Hepatic stellate cell (primary cell): ENCODE measurements around the gene ACOT4.
"Not testable (repeated sequence)": the region's sequence is repeated elsewhere in the genome, so short reads cannot be mapped to it uniquely, and the experiment has no call there.

Experiments
- DNase-seq: peaks from one replicate; pipeline ENCODE4 v3.0.0; 2011; ENCODE audit warnings: low spot score

The ACOT4 gene, protein sequence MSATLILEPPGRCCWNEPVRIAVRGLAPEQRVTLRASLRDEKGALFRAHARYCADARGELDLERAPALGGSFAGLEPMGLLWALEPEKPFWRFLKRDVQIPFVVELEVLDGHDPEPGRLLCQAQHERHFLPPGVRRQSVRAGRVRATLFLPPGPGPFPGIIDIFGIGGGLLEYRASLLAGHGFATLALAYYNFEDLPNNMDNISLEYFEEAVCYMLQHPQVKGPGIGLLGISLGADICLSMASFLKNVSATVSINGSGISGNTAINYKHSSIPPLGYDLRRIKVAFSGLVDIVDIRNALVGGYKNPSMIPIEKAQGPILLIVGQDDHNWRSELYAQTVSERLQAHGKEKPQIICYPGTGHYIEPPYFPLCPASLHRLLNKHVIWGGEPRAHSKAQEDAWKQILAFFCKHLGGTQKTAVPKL

DNA sequence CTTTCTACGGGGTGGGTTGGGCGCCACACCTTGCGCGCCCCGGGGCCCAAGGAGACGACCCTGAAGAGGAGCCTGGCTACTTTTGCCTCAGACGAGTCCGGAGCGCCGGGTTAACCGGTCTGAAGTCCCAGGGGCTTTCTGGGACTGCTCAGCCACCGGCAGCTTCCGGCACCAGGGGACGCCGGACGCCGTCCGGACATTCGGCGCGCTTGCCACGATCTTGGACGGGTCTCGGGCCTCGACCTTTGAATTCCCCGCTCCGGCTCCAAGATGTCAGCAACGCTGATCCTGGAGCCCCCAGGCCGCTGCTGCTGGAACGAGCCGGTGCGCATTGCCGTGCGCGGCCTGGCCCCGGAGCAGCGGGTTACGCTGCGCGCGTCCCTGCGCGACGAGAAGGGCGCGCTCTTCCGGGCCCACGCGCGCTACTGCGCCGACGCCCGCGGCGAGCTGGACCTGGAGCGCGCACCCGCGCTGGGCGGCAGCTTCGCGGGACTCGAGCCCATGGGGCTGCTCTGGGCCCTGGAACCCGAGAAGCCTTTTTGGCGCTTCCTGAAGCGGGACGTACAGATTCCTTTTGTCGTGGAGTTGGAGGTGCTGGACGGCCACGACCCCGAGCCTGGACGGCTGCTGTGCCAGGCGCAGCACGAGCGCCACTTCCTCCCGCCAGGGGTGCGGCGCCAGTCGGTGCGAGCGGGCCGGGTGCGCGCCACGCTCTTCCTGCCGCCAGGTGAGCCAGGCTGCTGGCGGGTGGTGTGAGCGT is at the start of gene ACOT4:
Gene ACOT4 (plus strand): TSS at position 184 of the 760 bp plus-strand sequence. CDS start 87 bp downstream, at position 271.
- DNase-seq: peak; percentile 35

DNA sequence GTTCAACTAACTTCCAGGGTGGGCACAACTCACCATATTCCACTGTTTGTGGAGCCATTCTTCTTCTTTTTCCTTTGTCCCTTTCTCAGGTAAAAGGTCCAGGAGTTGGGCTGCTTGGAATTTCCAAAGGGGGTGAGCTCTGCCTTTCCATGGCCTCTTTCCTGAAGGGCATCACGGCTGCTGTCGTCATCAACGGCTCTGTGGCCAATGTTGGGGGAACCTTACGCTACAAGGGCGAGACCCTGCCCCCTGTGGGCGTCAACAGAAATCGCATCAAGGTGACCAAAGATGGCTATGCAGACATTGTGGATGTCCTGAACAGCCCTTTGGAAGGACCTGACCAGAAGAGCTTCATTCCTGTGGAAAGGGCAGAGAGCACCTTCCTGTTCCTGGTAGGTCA is 48.7 kb upstream of the ACOT4 start:
- not testable (repeated sequence) for DNase-seq

DNA sequence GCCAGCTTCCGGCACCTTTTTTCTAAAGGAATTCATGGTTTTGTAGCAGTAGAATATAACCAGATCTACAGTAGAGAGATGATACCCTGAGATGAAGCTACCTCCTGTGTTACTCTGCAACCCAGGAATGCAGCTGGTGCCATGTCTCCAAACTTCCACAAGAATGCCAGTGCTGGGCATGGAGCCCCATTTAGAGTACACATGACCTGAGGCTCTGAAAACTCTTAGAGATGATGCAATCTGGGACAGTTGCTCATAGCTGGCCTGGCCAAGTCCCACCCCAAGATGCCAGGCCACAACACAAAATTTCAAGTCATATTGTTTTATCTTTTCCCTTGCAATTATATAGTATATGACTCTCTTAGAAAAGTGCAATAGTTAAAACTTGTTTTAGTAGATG is 46.3 kb upstream of the ACOT4 start:
- DNase-seq: not testable (repeated sequence)

DNA sequence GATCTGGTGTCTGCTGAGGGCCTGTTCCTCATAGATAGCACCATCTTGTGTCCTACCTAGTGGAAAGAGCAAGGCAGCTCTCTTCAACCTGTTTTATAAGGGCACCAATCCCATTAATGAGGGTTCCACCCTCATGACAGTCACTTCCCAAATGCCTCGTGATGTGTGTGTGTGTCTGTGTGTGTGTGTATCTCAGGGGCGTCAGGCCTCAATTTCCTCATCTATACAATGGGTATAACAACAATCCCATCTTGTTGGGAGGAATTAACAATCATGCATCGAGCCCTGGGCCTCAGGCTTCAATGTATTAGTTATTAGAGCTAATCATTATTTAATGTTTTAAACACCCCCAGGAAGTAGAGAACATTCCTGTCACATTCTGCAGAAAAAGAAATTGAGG is 42.6 kb upstream of the ACOT4 start:
- DNase-seq: not testable (repeated sequence)

DNA sequence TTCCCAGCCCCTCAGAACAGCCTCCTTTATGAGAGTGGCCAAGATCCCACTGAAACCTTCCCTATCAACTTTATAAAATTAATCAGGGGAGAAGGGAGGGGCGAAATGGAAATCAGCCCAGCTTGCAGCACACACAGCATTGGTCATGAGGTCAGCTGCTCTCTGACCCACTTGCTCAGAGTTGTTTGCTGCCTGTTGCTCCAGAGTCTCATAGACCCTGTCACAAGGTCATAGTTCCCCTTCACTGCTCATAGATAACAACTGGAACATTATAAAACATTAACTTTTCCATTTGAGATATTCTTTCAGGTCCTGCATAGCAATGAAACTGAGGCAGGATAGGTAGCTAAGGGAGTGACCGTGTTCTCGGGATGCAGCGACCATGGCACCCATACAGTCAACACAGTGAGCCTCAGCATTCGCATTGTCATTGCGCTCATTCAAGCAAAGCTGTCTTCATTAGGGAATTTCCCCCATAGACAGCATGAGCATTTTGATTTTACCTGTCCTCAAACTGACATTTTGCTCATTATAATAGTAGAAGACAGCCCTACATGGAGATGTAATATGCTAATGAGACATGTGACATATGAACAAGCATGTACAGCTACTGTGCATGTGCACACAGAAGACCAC is 41.7 kb upstream of the ACOT4 start:
- not testable (repeated sequence) for DNase-seq

DNA sequence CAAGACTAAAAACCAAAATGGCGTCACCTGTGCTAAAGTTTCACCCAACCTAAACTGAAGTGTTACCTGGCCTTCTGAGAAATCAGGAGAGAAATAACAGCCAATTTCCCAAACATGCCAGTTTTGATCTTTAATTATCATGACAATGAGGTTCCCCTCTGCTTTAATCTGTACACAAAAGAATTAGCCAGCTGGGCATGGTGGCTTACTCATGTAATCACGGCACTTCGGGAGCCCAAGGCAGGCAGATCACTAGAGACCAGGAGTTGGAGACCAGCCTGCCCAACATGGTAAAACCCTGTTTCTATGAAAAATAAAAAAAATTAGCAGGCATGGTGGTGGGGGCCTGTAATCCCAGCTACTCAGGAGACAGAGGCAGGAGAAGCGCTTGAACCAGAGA is 37.8 kb upstream of the ACOT4 start:
- DNase-seq: no peak

DNA sequence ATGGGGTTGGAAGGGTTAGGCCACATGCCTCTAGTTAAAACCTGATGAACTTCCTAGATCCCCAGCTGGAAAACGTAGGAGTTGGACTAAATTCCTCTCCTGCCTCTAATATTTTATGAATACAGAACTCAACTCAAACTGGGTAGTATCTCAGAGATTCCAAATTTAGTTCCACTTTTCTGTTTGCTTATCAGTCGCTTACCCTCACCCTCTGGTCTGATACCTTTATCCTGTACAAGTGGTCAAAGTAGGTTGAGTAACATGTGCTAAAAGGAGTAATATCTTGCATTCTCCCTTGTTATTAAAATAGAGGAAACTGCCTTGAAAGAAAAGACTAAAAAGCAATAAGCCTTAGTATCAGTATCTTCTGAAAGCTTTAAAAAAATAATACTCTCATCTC is 34.5 kb upstream of the ACOT4 start:
- DNase-seq: not testable (repeated sequence)

DNA sequence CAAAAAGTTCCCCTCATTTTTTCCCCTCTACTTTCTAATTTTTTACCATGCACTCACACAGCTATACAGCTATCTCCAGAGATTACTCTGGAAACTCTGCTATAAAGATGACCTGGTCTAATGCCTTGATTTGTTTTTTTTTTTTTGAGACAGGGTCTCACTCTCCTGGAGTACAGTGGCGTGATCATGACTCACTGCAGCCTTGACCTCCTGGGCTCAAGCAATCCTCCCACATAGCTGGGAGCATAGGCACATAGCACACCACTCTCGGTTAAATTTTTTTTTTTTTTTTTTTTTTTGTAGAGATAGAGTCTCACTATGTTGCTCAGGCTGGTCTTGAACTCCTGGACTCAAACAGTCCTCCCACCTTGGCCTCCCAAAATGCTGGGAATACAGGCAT is 33.4 kb upstream of the ACOT4 start:
- DNase-seq: not testable (repeated sequence)

DNA sequence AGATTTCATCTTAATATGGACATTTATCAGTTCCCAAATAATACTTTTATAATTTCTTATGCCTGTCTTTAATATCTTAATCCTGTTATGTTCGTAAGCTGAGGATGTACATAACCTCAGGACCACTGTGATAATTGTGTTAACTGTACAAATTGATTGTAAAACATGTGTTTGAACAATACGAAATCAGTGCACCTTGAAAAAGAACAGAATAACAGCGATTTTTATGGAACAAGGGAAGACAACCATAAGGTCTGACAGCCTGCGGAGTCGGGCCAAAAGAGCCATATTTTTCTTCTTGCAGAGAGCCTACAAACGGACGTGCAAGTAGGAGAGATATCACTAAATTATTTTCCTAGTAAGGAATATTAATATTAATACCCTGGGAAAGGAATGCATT is 29.4 kb upstream of the ACOT4 start:
- not testable (repeated sequence) for DNase-seq

DNA sequence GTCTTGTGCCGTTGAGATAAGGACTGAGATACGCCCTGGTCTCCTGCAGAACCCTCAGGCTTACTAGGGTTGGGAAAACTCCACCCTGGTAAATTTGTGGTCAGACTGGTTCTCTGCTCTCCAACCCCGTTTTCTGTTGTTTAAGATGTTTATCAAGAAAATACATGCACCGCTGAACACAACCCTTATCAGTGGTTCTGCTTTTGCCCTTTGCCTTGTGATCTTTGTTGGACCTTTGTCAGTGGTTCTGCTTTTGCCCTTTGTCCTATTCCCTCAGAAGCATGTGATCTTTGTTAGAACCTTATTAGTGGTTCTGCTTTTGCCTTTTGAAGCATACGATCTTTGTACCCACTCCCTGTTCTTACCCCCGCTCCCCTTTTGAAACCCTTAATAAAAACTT is 29.0 kb upstream of the ACOT4 start:
- not testable (repeated sequence) for DNase-seq

DNA sequence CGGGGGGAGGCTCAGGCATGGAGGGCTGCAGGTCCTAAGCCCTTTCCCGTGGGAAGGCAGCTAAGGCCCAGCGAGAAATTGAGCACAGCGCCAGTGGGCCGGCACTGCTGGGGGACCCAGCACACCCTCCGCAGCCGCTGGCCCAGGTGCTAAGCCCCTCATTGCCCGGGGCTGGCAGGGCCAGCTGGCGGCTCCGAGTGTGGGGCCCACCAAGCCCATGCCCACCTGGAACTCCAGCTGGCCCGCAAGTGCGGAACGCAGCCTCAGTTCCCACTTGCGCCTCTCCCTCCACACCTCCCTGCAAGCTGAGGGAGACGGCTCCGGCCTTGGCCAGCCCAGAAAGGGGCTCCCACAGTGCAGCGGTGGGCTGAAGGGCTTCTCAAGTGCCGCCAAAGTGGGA is 25.2 kb upstream of the ACOT4 start:
- DNase-seq: not testable (repeated sequence)

DNA sequence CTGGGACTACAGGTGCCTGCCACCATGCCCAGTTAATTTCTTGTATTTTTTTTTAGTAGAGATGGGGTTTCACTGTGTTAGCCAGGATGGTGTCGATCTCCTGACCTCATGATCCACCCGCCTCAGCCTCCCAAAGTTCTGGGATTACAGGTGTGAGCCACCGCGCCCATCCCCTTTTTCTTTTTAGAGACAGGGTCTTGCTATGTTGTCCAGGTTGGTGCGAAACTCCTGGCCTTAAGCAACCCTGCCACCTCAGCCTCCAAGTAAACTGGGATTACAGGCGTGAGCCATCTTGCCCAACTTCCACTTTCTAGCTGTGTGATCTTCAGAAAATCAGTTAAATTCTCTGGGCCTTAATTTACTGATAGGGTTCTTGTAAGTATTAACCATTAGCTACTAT is 24.7 kb upstream of the ACOT4 start:
- not testable (repeated sequence) for DNase-seq

DNA sequence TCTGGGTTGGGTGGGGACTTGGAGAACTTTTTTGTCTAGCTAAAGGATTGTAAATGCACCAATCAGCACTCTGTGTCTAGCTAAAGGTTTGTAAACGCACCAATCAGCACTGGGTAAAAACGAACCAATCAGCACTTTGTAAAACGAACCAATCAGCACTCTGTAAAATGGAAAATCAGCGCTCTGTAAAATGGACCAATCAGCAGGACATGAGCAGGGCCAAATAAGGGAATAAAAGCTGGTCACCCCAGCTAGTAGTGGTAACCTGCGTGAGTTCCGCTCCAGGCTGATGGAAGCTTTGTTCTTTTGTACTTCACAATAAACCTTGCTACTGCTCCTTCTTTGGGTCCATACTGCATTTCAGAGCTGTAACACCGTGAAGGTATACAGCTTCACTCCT is 24.3 kb upstream of the ACOT4 start:
- DNase-seq: no peak

DNA sequence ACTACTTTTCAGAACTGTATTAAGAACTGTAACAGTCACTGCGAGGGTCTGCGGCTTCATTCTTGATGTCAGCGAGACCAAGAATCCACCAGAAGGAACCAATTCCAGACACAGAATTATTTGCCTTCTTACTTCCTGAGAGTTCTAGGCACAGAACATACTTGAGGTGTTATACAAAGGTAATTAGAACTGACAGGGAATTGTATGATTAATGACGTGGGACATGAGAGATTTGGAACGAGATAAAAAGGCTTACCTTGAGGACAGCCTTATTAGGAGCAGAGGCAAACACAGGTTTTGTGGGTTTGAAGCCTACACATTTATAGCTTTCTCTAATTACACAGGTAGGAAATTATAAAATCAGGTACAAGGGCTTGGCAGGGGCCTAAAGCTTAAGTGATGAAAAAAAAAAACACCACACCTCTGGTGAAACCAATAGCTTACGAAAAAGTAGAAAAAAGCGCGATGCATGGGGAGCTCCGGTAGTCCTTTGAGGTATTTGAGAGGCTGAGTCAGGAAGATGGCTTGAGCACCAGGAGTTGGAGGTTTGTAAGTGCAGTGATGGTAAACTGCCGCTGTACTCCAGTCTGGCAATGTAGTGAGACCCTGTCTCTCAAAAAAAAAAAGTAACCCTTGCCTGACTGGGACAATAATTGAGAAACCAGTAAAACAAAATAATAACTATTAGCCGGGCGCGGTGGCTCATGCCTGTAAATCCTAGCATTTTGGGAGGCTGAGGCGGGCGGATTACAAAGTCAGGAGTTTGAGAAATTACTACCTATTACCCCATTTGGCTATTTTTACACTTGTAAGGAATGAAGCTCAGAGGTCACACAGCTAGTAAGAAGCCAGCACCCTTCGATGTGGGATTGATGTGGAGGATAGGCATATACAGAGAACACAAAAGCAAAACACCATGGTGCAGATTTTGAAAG is 23.5 kb upstream of the ACOT4 start:
- DNase-seq: peak; percentile 31

DNA sequence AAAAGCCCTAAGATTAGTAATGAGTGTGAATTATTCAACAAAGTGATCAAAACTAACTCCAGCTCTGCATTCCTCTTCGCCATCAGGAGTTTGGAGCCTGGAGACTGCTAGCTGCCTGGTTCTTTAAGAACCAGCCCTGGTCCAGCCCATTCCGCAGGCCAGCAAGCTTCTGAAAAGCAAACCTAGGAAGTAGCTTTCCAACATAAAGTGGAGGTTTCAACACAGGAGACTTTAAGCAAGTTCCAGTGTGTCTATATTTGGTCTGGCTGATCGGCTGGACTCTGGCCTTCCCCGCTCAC is 22.8 kb upstream of the ACOT4 start:
- DNase-seq: not testable (repeated sequence)

DNA sequence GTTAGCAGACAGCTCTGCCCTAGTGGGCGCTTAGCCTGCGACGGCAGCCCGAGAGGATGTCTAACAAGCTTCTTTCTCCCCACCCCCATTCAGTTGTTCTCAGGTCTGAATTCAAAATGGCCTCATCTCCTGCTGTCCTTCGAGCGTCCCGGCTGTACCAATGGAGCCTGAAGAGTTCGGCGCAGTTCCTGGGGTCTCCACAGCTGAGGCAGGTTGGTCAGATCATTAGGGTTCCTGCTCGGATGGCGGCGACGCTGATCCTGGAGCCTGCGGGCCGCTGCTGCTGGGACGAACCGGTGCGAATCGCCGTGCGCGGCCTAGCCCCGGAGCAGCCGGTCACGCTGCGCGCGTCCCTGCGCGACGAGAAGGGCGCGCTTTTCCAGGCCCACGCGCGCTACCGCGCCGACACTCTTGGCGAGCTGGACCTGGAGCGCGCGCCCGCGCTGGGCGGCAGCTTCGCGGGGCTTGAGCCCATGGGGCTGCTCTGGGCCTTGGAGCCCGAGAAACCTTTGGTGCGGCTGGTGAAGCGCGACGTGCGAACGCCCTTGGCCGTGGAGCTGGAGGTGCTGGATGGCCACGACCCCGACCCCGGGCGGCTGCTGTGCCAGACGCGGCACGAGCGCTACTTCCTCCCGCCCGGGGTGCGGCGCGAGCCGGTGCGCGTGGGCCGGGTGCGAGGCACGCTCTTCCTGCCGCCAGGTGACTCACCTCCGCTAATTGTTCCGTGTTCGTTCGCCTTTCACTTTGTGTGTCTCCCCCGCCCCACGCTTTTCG is 22.3 kb upstream of the ACOT4 start, which contains the start of gene ACOT2:
Gene ACOT2 (plus strand): TSS at position 29 of the 774 bp plus-strand sequence. CDS start 28 bp downstream, at position 57.
- peak; percentile 90 for DNase-seq

DNA sequence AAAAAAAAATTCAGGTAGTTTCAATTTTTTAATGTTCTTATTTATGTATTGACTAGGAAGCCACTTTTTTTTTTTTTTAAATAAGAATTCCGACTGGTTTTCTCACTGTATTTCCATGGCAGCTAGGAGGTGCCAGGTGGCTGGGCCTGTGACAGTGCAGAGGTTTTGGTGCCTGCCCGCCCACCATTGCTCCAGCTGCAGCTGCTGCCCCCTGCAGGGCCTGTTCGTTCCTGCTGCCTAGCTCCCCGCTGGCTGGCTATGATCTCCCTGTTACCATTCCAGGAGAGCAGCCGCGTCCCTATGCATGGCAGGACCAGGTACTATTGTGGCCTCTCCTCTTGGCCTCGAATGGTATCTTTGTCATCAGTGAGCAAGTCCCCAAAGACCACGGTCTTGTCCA is 20.8 kb upstream of the ACOT4 start:
- peak; percentile 32 for DNase-seq

DNA sequence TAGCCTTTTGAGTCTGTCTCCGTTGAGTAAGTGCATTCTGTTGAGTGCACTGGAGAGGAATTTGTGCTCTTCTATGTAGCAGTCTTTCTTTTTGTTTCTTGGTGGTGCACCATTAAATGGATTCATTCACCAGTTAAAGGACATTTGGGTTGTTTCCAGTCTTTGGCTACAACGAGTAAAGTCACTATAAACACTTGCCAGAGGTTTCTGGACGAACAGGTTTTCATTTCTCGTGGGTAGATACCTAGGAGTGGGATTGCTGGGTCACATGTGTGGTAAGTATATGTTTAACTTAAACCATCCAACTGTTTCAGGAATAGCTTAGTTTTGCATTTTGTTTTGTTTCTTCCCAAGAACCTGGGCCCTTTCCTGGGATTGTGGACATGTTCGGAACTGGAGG is 18.6 kb upstream of the ACOT4 start:
- DNase-seq: not testable (repeated sequence)

DNA sequence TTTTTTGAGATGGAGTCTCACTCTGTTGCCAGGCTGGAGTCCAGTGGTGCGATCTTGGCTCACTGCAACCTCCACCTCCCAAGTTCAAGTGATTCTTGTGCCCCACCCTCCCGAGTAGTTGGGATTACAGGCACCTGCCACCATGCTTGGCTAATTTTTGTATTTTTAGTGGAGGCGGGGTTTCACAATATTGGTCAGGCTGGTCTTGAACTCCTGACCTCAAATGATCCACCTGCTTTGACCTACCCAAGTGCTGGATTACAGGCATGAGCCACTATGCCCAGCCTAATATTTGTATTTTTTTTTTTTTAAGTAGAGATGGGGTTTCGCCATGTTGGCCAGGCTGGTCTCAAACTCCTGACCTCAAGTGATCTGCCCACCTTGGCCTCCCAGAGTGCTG is 17.9 kb upstream of the ACOT4 start:
- not testable (repeated sequence) for DNase-seq

DNA sequence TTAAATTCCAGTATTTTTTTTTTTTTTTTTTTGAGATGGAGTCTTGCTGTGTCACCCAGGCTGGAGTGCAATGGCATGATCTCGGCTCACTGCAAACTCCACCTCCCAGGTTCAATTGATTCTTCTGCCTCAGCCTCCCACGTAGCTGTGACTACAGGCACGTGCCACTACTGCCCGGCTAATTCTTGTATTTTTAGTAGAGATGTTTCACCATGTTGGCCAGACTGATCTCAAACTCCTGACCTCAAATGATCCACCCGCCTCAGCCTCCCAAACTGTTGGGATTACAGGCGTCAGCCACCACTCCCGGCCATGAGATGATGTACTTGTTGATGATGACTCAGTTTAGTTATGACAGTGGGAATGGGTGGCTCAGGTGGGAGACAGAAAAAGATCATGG is 17.4 kb upstream of the ACOT4 start:
- DNase-seq: not testable (repeated sequence)

DNA sequence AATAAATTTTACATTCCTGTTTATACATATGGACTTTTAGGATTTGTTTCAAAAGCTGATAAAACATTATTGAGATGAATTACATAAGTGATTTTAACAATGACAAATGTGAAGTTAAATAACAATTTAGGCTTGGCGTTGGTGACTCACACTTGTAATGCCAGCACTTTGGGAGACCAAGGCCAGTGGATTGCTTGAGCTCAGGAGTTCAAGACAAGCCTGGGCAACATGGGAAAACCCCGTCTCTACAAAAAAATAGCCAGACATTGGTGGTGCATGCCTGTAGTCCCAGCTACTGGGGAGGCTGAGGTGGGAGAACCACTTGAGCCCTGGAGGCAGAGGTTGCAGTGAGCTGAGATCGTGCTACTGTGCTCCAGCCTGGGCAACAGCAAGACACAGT is 15.3 kb upstream of the ACOT4 start:
- DNase-seq: no peak
